T-helper 1 cell (primary cell): Measurements from ENCODE around the gene CA6.
"Not testable (repeated sequence)": the region's sequence is repeated elsewhere in the genome, so short reads cannot be mapped to it uniquely, and the experiment has no call there.

ENCODE experiments used
- DNase-seq, 5 donors: peaks; one replicate each; pipeline ENCODE4 v3.0.0-alpha.2; 2012 to 2020

CA6 gene

GRCh38 chr1:8970870-8971337, 25.2 kb downstream of the CA6 start:
- DNase-seq = peak in 3 of 5 donors; percentile 9 to 86 (median 23)

- no peak for DNase-seq
These were observed 28.9 kb downstream of the CA6 start for GRCh38 chr1:8974551-8974950.

- DNase-seq = no peak
These were observed 30.7 kb downstream of the CA6 start for GRCh38 chr1:8976338-8976737.

- DNase-seq = no peak
These were observed 31.3 kb downstream of the CA6 start for GRCh38 chr1:8976896-8977450.

- DNase-seq = no peak
These were observed 35.0 kb downstream of the CA6 start for GRCh38 chr1:8980656-8981055.

GRCh38 chr1:8981169-8981568, 35.5 kb downstream of the CA6 start:
- no peak for DNase-seq

GRCh38 chr1:8984203-8984602, 38.5 kb downstream of the CA6 start:
- DNase-seq = no peak

GRCh38 chr1:8984990-8985389, 39.3 kb downstream of the CA6 start:
- DNase-seq = no peak

GRCh38 chr1:8985915-8986813, 40.5 kb downstream of the CA6 start:
- DNase-seq = no peak

GRCh38 chr1:8986814-8987190, 41.1 kb downstream of the CA6 start:
- DNase-seq = peak in 1 of 5 donors; percentile 46

- peak in 4 of 5 donors; percentile 38 to 72 (median 51) for DNase-seq
These were observed 42.4 kb downstream of the CA6 start for GRCh38 chr1:8987881-8988617.

GRCh38 chr1:8988618-8988967, 42.9 kb downstream of the CA6 start:
- DNase-seq = no peak

- DNase-seq = no peak
These were observed 43.4 kb downstream of the CA6 start for GRCh38 chr1:8989061-8989460.

- peak in 1 of 5 donors; percentile 63 for DNase-seq
These were observed 44.2 kb downstream of the CA6 start for GRCh38 chr1:8989821-8990220.

- DNase-seq = no peak
These were observed 47.4 kb downstream of the CA6 start for GRCh38 chr1:8992936-8993687.

GRCh38 chr1:8993962-8994675, 48.5 kb downstream of the CA6 start:
- DNase-seq = not testable (repeated sequence)

- DNase-seq = not testable (repeated sequence)
These were observed 56.0 kb downstream of the CA6 start for GRCh38 chr1:9001534-9002214.

- not testable (repeated sequence) for DNase-seq
These were observed 56.5 kb downstream of the CA6 start for GRCh38 chr1:9002215-9002560.

- no peak for DNase-seq
These were observed 58.5 kb downstream of the CA6 start for GRCh38 chr1:9004031-9004699.

- peak; percentile 31 to 80 (median 59) for DNase-seq
These were observed 59.2 kb downstream of the CA6 start for GRCh38 chr1:9004700-9005394.

- no peak for DNase-seq
These were observed 59.7 kb downstream of the CA6 start for GRCh38 chr1:9005395-9005708.
